ENCODE measurements around the gene NACC2. TPM values are rescaled to one million over a fixed set of nuclear protein-coding genes. Genes with fewer than 3 reads are reported as not detected.

The NACC2 gene
- total and polyA plus RNA-seq, 2 experiments from 2014 or later: 3.8 to 20.8 TPM

DNA sequence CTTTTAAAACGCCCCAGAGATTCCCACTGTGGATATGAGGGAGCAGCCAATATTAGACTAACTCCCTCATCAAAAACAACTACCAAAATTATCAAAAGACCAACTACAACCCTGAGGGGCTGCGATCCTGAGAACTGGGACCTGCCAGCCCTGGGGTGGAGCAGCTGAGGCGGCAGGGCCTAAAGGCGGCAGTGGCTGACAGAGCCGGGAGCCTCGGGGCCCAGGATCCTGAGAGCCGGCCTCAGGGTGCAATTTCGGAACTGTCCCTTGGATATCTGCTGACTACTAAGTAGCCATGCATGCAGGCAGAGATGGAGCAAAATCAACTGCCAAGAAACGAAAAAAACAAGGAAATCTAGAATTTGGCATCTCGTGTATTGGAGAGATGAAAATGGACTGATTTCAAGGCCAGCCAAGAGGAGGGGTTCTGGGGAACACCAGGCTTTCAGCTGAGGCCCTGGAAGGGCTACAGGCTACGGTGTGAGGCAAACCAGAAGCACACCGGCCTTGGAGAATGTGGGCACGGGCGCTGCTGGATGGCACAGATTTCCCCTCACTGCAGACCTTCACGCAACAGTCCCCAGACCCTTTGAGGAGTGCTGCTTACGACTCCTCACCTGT is 70.3 kb downstream of the NACC2 start (continued):
- TF ChIP-seq, protein P1, sequence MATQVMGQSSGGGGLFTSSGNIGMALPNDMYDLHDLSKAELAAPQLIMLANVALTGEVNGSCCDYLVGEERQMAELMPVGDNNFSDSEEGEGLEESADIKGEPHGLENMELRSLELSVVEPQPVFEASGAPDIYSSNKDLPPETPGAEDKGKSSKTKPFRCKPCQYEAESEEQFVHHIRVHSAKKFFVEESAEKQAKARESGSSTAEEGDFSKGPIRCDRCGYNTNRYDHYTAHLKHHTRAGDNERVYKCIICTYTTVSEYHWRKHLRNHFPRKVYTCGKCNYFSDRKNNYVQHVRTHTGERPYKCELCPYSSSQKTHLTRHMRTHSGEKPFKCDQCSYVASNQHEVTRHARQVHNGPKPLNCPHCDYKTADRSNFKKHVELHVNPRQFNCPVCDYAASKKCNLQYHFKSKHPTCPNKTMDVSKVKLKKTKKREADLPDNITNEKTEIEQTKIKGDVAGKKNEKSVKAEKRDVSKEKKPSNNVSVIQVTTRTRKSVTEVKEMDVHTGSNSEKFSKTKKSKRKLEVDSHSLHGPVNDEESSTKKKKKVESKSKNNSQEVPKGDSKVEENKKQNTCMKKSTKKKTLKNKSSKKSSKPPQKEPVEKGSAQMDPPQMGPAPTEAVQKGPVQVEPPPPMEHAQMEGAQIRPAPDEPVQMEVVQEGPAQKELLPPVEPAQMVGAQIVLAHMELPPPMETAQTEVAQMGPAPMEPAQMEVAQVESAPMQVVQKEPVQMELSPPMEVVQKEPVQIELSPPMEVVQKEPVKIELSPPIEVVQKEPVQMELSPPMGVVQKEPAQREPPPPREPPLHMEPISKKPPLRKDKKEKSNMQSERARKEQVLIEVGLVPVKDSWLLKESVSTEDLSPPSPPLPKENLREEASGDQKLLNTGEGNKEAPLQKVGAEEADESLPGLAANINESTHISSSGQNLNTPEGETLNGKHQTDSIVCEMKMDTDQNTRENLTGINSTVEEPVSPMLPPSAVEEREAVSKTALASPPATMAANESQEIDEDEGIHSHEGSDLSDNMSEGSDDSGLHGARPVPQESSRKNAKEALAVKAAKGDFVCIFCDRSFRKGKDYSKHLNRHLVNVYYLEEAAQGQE (IDR thresholded peaks at IDR 0.05; ENCODE audit: unreplicated experiment): no peak
- TF ChIP-seq, protein P2, sequence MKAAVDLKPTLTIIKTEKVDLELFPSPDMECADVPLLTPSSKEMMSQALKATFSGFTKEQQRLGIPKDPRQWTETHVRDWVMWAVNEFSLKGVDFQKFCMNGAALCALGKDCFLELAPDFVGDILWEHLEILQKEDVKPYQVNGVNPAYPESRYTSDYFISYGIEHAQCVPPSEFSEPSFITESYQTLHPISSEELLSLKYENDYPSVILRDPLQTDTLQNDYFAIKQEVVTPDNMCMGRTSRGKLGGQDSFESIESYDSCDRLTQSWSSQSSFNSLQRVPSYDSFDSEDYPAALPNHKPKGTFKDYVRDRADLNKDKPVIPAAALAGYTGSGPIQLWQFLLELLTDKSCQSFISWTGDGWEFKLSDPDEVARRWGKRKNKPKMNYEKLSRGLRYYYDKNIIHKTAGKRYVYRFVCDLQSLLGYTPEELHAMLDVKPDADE (IDR thresholded peaks at IDR 0.05): no peak
- TF ChIP-seq EZH2phosphoT487 (IDR thresholded peaks at IDR 0.05; ENCODE audit: unreplicated experiment) (no peak), STAT1 (IDR thresholded peaks at IDR 0.05; ENCODE audit: unreplicated experiment) (no peak)

DNA sequence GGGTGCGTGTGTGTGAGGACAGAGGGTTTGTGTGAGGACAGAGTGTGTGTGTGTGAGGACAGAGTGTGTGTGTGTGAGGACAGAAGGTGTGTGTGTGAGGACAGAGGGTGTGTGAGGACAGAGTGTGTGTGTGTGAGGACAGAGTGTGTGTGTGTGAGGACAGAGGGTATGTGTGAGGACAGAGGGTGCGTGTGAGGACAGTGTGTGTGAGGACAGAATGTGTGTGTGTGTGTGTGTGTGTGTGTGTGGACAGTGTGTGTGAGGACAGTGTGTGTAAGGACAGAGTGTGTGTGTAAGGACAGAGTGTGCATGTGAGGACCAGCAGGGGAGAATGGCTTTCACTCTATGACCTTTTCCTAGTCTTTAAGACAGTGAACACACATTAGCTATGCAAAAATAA is 70.8 kb downstream of the NACC2 start:
- H3K79me2 ChIP-seq (replicated peaks; ENCODE audit: insufficient read depth): peaks cover 9% of the 10 kb centered on the region
- peaks cover 14% of the 10 kb centered on the region for H3K27me3 Mint-ChIP-seq (ENCODE audit: insufficient read depth, low read depth, poor library complexity)
- H4K20me1 ChIP-seq (replicated peaks; ENCODE audit: insufficient read depth): no peaks in the 10 kb centered on the region; the same call in none of the 2 replicates
- no peak overlapping the region for H3K4me3 ChIP-seq
- H3F3A ChIP-seq (replicated peaks; ENCODE audit: low read depth): no peaks in the 10 kb centered on the region
- peaks cover 20% of the 10 kb centered on the region for H3K4me1 Mint-ChIP-seq
- H3K27ac Mint-ChIP-seq: no peak overlapping the region
- no peak overlapping the region for H3K4me2 ChIP-seq
- no peaks in the 10 kb centered on the region for H3K9me2 ChIP-seq (ENCODE audit: insufficient read depth)
- H3K4me1 ChIP-seq (ENCODE audit: insufficient read depth): peaks cover 12% of the 10 kb centered on the region
- no peak overlapping the region for H2AFZ ChIP-seq
- ATAC-seq (no peak), DNase-seq (ENCODE audit: low spot score) (no peak)
- peaks cover 6% of the 10 kb centered on the region; the same call in 2 of the 3 replicates for H3K9me3 Mint-ChIP-seq
- H3K36me3 ChIP-seq (ENCODE audit: insufficient read depth): no peaks in the 10 kb centered on the region
- no peak overlapping the region; the same call in 1 of the 2 replicates for H3K27ac ChIP-seq (ENCODE audit: low read depth)
- peaks cover 16% of the 10 kb centered on the region for H3K36me3 Mint-ChIP-seq (ENCODE audit: low read depth)
- no peaks in the 10 kb centered on the region for H3K27me3 ChIP-seq (ENCODE audit: insufficient read depth)
- H3K4me3 Mint-ChIP-seq: no peak overlapping the region
- TF ChIP-seq, protein P3, sequence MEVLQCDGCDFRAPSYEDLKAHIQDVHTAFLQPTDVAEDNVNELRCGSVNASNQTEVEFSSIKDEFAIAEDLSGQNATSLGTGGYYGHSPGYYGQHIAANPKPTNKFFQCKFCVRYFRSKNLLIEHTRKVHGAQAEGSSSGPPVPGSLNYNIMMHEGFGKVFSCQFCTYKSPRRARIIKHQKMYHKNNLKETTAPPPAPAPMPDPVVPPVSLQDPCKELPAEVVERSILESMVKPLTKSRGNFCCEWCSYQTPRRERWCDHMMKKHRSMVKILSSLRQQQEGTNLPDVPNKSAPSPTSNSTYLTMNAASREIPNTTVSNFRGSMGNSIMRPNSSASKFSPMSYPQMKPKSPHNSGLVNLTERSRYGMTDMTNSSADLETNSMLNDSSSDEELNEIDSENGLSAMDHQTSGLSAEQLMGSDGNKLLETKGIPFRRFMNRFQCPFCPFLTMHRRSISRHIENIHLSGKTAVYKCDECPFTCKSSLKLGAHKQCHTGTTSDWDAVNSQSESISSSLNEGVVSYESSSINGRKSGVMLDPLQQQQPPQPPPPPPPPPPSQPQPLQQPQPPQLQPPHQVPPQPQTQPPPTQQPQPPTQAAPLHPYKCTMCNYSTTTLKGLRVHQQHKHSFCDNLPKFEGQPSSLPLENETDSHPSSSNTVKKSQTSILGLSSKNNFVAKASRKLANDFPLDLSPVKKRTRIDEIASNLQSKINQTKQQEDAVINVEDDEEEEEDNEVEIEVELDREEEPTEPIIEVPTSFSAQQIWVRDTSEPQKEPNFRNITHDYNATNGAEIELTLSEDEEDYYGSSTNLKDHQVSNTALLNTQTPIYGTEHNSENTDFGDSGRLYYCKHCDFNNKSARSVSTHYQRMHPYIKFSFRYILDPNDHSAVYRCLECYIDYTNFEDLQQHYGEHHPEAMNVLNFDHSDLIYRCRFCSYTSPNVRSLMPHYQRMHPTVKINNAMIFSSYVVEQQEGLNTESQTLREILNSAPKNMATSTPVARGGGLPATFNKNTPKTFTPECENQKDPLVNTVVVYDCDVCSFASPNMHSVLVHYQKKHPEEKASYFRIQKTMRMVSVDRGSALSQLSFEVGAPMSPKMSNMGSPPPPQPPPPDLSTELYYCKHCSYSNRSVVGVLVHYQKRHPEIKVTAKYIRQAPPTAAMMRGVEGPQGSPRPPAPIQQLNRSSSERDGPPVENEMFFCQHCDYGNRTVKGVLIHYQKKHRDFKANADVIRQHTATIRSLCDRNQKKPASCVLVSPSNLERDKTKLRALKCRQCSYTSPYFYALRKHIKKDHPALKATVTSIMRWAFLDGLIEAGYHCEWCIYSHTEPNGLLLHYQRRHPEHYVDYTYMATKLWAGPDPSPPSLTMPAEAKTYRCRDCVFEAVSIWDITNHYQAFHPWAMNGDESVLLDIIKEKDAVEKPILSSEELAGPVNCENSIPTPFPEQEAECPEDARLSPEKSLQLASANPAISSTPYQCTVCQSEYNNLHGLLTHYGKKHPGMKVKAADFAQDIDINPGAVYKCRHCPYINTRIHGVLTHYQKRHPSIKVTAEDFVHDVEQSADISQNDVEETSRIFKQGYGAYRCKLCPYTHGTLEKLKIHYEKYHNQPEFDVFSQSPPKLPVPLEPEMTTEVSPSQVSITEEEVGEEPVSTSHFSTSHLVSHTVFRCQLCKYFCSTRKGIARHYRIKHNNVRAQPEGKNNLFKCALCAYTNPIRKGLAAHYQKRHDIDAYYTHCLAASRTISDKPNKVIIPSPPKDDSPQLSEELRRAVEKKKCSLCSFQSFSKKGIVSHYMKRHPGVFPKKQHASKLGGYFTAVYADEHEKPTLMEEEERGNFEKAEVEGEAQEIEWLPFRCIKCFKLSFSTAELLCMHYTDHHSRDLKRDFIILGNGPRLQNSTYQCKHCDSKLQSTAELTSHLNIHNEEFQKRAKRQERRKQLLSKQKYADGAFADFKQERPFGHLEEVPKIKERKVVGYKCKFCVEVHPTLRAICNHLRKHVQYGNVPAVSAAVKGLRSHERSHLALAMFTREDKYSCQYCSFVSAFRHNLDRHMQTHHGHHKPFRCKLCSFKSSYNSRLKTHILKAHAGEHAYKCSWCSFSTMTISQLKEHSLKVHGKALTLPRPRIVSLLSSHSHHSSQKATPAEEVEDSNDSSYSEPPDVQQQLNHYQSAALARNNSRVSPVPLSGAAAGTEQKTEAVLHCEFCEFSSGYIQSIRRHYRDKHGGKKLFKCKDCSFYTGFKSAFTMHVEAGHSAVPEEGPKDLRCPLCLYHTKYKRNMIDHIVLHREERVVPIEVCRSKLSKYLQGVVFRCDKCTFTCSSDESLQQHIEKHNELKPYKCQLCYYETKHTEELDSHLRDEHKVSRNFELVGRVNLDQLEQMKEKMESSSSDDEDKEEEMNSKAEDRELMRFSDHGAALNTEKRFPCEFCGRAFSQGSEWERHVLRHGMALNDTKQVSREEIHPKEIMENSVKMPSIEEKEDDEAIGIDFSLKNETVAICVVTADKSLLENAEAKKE (CRISPR knock-in tag; IDR thresholded peaks at IDR 0.05): no peak
- TF ChIP-seq STAT1 (IDR thresholded peaks at IDR 0.05; ENCODE audit: unreplicated experiment) (no peak), JUNB (IDR thresholded peaks at IDR 0.05; ENCODE audit: unreplicated experiment) (no peak), ZNF114 (CRISPR knock-in tag; IDR thresholded peaks at IDR 0.05) (no peak), CREB1 (CRISPR knock-in tag; IDR thresholded peaks at IDR 0.05; ENCODE audit: low read depth) (no peak), EZH2phosphoT487 (IDR thresholded peaks at IDR 0.05; ENCODE audit: unreplicated experiment) (no peak), EZH2 (IDR thresholded peaks at IDR 0.05; ENCODE audit: low read depth, unreplicated experiment) (no peak)
- TF ChIP-seq, protein P1 (IDR thresholded peaks at IDR 0.05; ENCODE audit: unreplicated experiment): no peak
